Measurements from ENCODE around the gene ADCY7. TPM values are rescaled to one million over a fixed set of nuclear protein-coding genes. Genes with fewer than 3 reads are reported as not detected.
"Not testable (repeated sequence)": the region's sequence is repeated elsewhere in the genome, so short reads cannot be mapped to it uniquely, and the experiment has no call there.

ADCY7 gene
- total RNA-seq, 1 experiment from 2014 or later, result 5.9 TPM

DNA sequence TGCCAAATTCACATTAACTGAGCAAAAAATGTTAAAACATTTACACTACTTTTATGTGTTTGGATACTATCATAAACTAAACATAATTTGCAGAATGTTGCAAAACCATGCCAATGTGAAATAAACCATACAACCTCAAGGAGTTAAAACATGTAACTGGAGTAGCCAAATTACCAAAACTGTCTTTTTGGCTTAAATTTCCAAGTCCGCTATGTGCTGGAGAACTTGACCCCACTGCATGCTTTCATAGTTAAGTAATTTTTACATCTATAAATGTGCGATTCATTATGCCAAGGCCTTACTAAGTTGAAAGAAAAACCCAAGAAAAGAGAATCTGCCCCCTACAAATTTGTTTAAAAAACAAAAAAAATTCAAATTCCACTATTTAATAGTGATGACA is 74.2 kb downstream of the ADCY7 start (continued):
- TF ChIP-seq ESRRA (CRISPR knock-in tag; IDR thresholded peaks at IDR 0.05; ENCODE audit: borderline replicate concordance), result no peak

DNA sequence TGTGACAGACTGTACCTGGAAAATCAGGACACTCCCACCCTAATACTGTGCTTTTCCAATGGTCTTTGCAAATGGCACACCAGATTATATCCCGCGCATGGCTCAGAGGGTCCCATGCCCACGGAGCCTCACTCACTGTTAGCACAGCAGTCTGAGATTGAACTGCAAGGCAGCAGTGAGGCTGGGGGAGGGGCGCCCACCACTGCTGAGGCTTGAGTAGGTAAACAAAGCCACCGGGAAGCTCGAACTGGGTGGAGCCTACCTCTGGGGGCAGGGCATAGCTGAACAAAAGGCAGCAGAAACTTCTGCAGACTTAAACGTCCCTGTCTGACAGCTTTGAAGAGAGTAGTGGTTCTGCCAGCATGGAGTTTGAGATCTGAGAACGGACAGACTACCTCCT is 77.2 kb downstream of the ADCY7 start:
- Mint-ChIP-seq H3K27ac (peak overlapping the region; percentile 36), H3K36me3 (peaks cover 74% of the 10 kb centered on the region), H3K9me3 (peaks cover 11% of the 10 kb centered on the region), H3K4me1 (peaks cover 15% of the 10 kb centered on the region)
- TF ChIP-seq FOXK1 (CRISPR knock-in tag; IDR thresholded peaks at IDR 0.05), result peak; percentile 64; the same call in 1 of the 2 replicates
- TF ChIP-seq, protein P1, sequence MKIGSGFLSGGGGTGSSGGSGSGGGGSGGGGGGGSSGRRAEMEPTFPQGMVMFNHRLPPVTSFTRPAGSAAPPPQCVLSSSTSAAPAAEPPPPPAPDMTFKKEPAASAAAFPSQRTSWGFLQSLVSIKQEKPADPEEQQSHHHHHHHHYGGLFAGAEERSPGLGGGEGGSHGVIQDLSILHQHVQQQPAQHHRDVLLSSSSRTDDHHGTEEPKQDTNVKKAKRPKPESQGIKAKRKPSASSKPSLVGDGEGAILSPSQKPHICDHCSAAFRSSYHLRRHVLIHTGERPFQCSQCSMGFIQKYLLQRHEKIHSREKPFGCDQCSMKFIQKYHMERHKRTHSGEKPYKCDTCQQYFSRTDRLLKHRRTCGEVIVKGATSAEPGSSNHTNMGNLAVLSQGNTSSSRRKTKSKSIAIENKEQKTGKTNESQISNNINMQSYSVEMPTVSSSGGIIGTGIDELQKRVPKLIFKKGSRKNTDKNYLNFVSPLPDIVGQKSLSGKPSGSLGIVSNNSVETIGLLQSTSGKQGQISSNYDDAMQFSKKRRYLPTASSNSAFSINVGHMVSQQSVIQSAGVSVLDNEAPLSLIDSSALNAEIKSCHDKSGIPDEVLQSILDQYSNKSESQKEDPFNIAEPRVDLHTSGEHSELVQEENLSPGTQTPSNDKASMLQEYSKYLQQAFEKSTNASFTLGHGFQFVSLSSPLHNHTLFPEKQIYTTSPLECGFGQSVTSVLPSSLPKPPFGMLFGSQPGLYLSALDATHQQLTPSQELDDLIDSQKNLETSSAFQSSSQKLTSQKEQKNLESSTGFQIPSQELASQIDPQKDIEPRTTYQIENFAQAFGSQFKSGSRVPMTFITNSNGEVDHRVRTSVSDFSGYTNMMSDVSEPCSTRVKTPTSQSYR (CRISPR knock-in tag; IDR thresholded peaks at IDR 0.05), result 0 out of 2 replicates have a peak, but pooled peaks have one; percentile 25
- H3K27me3 Mint-ChIP-seq (ENCODE audit: low read depth); H3K4me3 Mint-ChIP-seq; POLR2A ChIA-PET; ATAC-seq: not testable (repeated sequence)
- DNase-seq (ENCODE audit: low spot score), result peak; percentile 52
- CTCF ChIA-PET, result interaction anchor here (0.6 to 2.9 kb wide), 3 partner anchors 11 to 180 kb away, joined by 3 to 10 read pairs (median 8); no protein-coding TSS in a partner anchor

DNA sequence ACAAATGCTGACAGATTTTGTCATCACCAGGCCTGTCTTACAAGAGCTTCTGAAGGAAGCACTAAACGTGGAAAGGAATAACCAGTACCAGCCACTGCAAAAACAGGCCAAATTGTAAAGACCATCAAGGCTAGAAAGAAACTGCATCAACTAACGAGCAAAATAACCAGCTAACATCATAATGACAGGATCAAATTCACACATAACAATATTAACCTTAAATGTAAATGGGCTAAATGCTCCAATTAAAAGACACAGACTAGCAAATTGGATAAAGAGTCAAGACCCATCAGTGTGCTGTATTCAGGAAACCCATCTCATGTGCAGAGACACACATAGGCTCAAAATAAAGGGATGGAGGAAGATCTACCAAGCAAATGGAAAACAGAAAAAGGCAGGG is 78.9 kb downstream of the ADCY7 start:
- Mint-ChIP-seq H3K9me3 (peaks cover 16% of the 10 kb centered on the region), H3K4me1 (peaks cover 15% of the 10 kb centered on the region), H3K36me3 (peaks cover 81% of the 10 kb centered on the region)
- POLR2A ChIA-PET; DNase-seq (ENCODE audit: low spot score); H3K27ac Mint-ChIP-seq; H3K4me3 Mint-ChIP-seq; H3K27me3 Mint-ChIP-seq (ENCODE audit: low read depth); ATAC-seq: not testable (repeated sequence)
- CTCF ChIA-PET, result interaction anchor here (2.9 kb wide), 1 partner anchor 10 kb away, joined by 10 read pairs; no protein-coding TSS in a partner anchor

DNA sequence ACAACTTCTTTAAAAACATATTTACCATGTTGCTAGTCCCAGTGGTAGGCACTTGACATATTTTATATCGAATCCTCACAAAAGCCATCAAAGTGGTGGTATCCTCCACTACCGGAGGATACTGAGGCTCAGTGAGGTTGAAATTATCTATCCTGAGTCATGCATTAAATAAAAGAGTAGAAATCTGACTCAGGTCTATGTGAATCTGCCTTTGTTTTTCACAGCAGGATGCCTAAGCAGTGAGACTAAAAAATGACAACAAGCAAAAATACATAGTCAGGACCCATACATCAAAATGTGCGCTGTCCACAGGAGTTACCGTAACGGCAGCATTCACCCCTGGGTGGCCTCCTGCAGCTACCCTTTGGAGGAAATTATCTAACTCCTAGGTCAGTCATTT is 84.8 kb downstream of the ADCY7 start:
- H3K4me1 Mint-ChIP-seq, result no peaks in the 10 kb centered on the region
- no peaks in the 10 kb centered on the region for H3K27me3 Mint-ChIP-seq (ENCODE audit: low read depth)
- ChIA-PET POLR2A (no interaction called here), CTCF (no interaction called here)
- DNase-seq (ENCODE audit: low spot score) (no peak), ATAC-seq (no peak)
- peaks cover 73% of the 10 kb centered on the region for H3K36me3 Mint-ChIP-seq
- H3K4me3 Mint-ChIP-seq, result no peak overlapping the region
- H3K27ac Mint-ChIP-seq, result no peak overlapping the region
- H3K9me3 Mint-ChIP-seq, result peaks cover 5% of the 10 kb centered on the region
- no peak for TF ChIP-seq FOXJ3 (CRISPR knock-in tag; IDR thresholded peaks at IDR 0.05; ENCODE audit: borderline replicate concordance)
- no peak for TF ChIP-seq JAZF1 (CRISPR knock-in tag; IDR thresholded peaks at IDR 0.05)
- TF ChIP-seq GTF2I (CRISPR knock-in tag; conservative IDR thresholded peaks at IDR 0.05), result no peak
- no peak for TF ChIP-seq TCF7 (CRISPR knock-in tag; IDR thresholded peaks at IDR 0.05; ENCODE audit: low read depth)

DNA sequence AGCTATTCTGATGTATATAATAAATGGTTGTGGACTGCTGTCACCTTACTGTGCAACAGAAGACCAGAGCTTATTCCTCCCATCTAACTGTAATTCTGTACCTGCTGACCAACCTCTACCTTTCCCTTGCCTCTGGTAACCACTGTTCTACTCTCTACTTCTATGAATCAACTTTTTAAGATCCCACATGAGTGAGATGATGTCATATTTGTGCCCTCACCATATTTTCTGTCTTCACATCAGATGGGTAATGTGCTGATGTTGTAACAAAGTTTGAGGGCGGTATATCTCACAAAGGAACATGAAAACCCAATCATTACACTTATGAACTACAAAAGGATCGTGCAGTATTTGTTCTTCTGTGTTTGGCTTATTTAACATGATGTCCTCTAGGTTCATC is 85.6 kb downstream of the ADCY7 start:
- Mint-ChIP-seq H3K27me3 (ENCODE audit: low read depth) (no peaks in the 10 kb centered on the region), H3K9me3 (peaks cover 5% of the 10 kb centered on the region), H3K4me3 (no peak overlapping the region), H3K27ac (no peak overlapping the region), H3K4me1 (no peaks in the 10 kb centered on the region), H3K36me3 (peaks cover 67% of the 10 kb centered on the region)
- CTCF ChIA-PET, result no interaction called here
- POLR2A ChIA-PET, result no interaction called here
- DNase-seq (ENCODE audit: low spot score) (no peak), ATAC-seq (no peak)
- TF ChIP-seq, protein P2, sequence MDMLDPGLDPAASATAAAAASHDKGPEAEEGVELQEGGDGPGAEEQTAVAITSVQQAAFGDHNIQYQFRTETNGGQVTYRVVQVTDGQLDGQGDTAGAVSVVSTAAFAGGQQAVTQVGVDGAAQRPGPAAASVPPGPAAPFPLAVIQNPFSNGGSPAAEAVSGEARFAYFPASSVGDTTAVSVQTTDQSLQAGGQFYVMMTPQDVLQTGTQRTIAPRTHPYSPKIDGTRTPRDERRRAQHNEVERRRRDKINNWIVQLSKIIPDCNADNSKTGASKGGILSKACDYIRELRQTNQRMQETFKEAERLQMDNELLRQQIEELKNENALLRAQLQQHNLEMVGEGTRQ (CRISPR knock-in tag; IDR thresholded peaks at IDR 0.05), result no peak
- TF ChIP-seq SP1 (CRISPR knock-in tag; conservative IDR thresholded peaks at IDR 0.05) (no peak), NR3C1 (CRISPR knock-in tag; conservative IDR thresholded peaks at IDR 0.05; ENCODE audit: low read depth) (no peak), MXD4 (CRISPR knock-in tag; IDR thresholded peaks at IDR 0.05; ENCODE audit: borderline replicate concordance) (no peak), PRRX2 (CRISPR knock-in tag; IDR thresholded peaks at IDR 0.05) (no peak)
- TF ChIP-seq, protein P3, sequence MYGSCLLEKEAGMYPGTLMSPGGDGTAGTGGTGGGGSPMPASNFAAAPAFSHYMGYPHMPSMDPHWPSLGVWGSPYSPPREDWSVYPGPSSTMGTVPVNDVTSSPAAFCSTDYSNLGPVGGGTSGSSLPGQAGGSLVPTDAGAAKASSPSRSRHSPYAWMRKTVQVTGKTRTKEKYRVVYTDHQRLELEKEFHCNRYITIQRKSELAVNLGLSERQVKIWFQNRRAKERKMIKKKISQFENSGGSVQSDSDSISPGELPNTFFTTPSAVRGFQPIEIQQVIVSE (CRISPR knock-in tag; IDR thresholded peaks at IDR 0.05; ENCODE audit: borderline replicate concordance), result no peak
- TF ChIP-seq, protein P4, sequence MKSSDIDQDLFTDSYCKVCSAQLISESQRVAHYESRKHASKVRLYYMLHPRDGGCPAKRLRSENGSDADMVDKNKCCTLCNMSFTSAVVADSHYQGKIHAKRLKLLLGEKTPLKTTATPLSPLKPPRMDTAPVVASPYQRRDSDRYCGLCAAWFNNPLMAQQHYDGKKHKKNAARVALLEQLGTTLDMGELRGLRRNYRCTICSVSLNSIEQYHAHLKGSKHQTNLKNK (CRISPR knock-in tag; IDR thresholded peaks at IDR 0.05), result no peak
- TF ChIP-seq, protein P5, sequence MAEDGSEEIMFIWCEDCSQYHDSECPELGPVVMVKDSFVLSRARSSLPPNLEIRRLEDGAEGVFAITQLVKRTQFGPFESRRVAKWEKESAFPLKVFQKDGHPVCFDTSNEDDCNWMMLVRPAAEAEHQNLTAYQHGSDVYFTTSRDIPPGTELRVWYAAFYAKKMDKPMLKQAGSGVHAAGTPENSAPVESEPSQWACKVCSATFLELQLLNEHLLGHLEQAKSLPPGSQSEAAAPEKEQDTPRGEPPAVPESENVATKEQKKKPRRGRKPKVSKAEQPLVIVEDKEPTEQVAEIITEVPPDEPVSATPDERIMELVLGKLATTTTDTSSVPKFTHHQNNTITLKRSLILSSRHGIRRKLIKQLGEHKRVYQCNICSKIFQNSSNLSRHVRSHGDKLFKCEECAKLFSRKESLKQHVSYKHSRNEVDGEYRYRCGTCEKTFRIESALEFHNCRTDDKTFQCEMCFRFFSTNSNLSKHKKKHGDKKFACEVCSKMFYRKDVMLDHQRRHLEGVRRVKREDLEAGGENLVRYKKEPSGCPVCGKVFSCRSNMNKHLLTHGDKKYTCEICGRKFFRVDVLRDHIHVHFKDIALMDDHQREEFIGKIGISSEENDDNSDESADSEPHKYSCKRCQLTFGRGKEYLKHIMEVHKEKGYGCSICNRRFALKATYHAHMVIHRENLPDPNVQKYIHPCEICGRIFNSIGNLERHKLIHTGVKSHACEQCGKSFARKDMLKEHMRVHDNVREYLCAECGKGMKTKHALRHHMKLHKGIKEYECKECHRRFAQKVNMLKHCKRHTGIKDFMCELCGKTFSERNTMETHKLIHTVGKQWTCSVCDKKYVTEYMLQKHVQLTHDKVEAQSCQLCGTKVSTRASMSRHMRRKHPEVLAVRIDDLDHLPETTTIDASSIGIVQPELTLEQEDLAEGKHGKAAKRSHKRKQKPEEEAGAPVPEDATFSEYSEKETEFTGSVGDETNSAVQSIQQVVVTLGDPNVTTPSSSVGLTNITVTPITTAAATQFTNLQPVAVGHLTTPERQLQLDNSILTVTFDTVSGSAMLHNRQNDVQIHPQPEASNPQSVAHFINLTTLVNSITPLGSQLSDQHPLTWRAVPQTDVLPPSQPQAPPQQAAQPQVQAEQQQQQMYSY (CRISPR knock-in tag; IDR thresholded peaks at IDR 0.05), result no peak

All from WTC11 (cell line).